HEK293 (cell line): Measurements from ENCODE around the gene ADAMTS4.

Experiments
- BCL11A ChIP-seq: fragments of 450-650 bp; formaldehyde crosslinking; IDR thresholded peaks from 2 replicates; pipeline ENCODE4 v1.5.1; 2016; ENCODE audit warnings: low read depth, missing biosample characterization, missing genetic modification characterization
- BCL11B ChIP-seq: fragments of 450-650 bp; formaldehyde crosslinking; IDR thresholded peaks from 2 replicates; pipeline ENCODE4 v1.5.1; 2016; ENCODE audit warnings: low read depth, missing biosample characterization, missing genetic modification characterization
- GLIS1 ChIP-seq: fragments of 450-650 bp; formaldehyde crosslinking; IDR thresholded peaks from 2 replicates; pipeline ENCODE4 v1.5.1; 2016; ENCODE audit warnings: missing biosample characterization, missing genetic modification characterization
- HOXC10 ChIP-seq: sonication (generic); formaldehyde crosslinking; IDR thresholded peaks from 2 replicates; pipeline ENCODE4 v1.8.1; 2023; ENCODE audit warnings: mild to moderate bottlenecking, missing genetic modification reagents
- KLF1 ChIP-seq: fragments of 450-650 bp; formaldehyde crosslinking; IDR thresholded peaks from 2 replicates; pipeline ENCODE4 v1.5.1; 2016; ENCODE audit warnings: missing biosample characterization, missing genetic modification characterization
- PRDM6 ChIP-seq: fragments of 450-650 bp; formaldehyde crosslinking; IDR thresholded peaks from 2 replicates; pipeline ENCODE4 v1.5.1; 2017; ENCODE audit warnings: missing biosample characterization, missing genetic modification characterization
- RBAK ChIP-seq: fragments of 450-650 bp; formaldehyde crosslinking; IDR thresholded peaks from 2 replicates; pipeline ENCODE4 v1.5.1; 2016; ENCODE audit warnings: missing biosample characterization, missing genetic modification characterization
- REPIN1 ChIP-seq: fragments of 450-650 bp; formaldehyde crosslinking; IDR thresholded peaks from 2 replicates; pipeline ENCODE4 v1.5.1; 2017; ENCODE audit warnings: missing biosample characterization, missing genetic modification characterization, low read depth
- SP7 ChIP-seq: fragments of 450-650 bp; formaldehyde crosslinking; IDR thresholded peaks from 2 replicates; pipeline ENCODE4 v1.5.1; 2016; ENCODE audit warnings: missing biosample characterization, missing genetic modification characterization
- TCF7L2 ChIP-seq: IDR thresholded peaks from 2 replicates; pipeline ENCODE4 v1.6.1; 2011; ENCODE audit warnings: low read depth, mild to moderate bottlenecking, inconsistent platforms, low read length, moderate library complexity, borderline replicate concordance
- WT1 ChIP-seq: fragments of 450-650 bp; formaldehyde crosslinking; IDR thresholded peaks from 2 replicates; pipeline ENCODE4 v1.5.1; 2016; ENCODE audit warnings: missing biosample characterization, missing genetic modification characterization
- ZBTB20 ChIP-seq: fragments of 450-650 bp; formaldehyde crosslinking; IDR thresholded peaks from 2 replicates; pipeline ENCODE4 v1.5.1; 2016; ENCODE audit warnings: missing biosample characterization, missing genetic modification characterization
- ZIC2 ChIP-seq: fragments of 450-650 bp; formaldehyde crosslinking; IDR thresholded peaks from 2 replicates; pipeline ENCODE4 v1.5.1; 2016; ENCODE audit warnings: missing biosample characterization, missing genetic modification characterization
- ZNF155 ChIP-seq: fragments of 450-650 bp; formaldehyde crosslinking; IDR thresholded peaks from 2 replicates; pipeline ENCODE4 v1.5.1; 2016; ENCODE audit warnings: missing biosample characterization, missing genetic modification characterization
- ZNF302 ChIP-seq: fragments of 450-650 bp; formaldehyde crosslinking; IDR thresholded peaks from 2 replicates; pipeline ENCODE4 v1.5.1; 2016; ENCODE audit warnings: missing biosample characterization, missing genetic modification characterization, low read depth
- ZNF354C ChIP-seq: fragments of 450-650 bp; formaldehyde crosslinking; IDR thresholded peaks from 2 replicates; pipeline ENCODE4 v1.5.1; 2016; ENCODE audit warnings: missing biosample characterization, missing genetic modification characterization, low read depth, borderline replicate concordance
- ZNF426 ChIP-seq: fragments of 450-650 bp; formaldehyde crosslinking; IDR thresholded peaks from 2 replicates; pipeline ENCODE4 v1.5.1; 2017; ENCODE audit warnings: missing biosample characterization, missing genetic modification characterization, mild to moderate bottlenecking, inconsistent platforms, moderate library complexity
- ZNF514 ChIP-seq: fragments of 450-650 bp; formaldehyde crosslinking; IDR thresholded peaks from 2 replicates; pipeline ENCODE4 v1.5.1; 2016; ENCODE audit warnings: missing biosample characterization, missing genetic modification characterization
- ZNF529 ChIP-seq: fragments of 450-650 bp; formaldehyde crosslinking; IDR thresholded peaks from 2 replicates; pipeline ENCODE4 v1.5.1; 2017; ENCODE audit warnings: missing genetic modification characterization, missing biosample characterization; ENCODE audit not compliant: insufficient replicate concordance
- ZNF530 ChIP-seq: fragments of 450-650 bp; formaldehyde crosslinking; IDR thresholded peaks from 2 replicates; pipeline ENCODE4 v1.5.1; 2016; ENCODE audit warnings: low read depth, missing biosample characterization, missing genetic modification characterization
- ZNF555 ChIP-seq: fragments of 450-650 bp; formaldehyde crosslinking; conservative IDR thresholded peaks from 2 replicates; pipeline ENCODE4 v1.5.1; 2017; ENCODE audit warnings: missing biosample characterization, mild to moderate bottlenecking, missing genetic modification characterization, inconsistent platforms
- ZNF701 ChIP-seq: fragments of 450-650 bp; formaldehyde crosslinking; IDR thresholded peaks from 2 replicates; pipeline ENCODE4 v1.5.1; 2016; ENCODE audit warnings: missing biosample characterization, missing genetic modification characterization
- ZNF76 ChIP-seq: fragments of 450-650 bp; formaldehyde crosslinking; IDR thresholded peaks from 2 replicates; pipeline ENCODE4; 2016; ENCODE audit warnings: low read depth, missing biosample characterization, missing genetic modification characterization, borderline replicate concordance
- ZNF791 ChIP-seq: fragments of 450-650 bp; formaldehyde crosslinking; IDR thresholded peaks from 2 replicates; pipeline ENCODE4 v1.5.1; 2016; ENCODE audit warnings: missing biosample characterization, missing genetic modification characterization
- ZSCAN5A ChIP-seq: fragments of 450-650 bp; formaldehyde crosslinking; IDR thresholded peaks from 2 replicates; pipeline ENCODE4 v1.5.1; 2016; ENCODE audit warnings: missing biosample characterization, missing genetic modification characterization
- TF ChIP-seq, protein P1 (sequence below): fragments of 450-650 bp; formaldehyde crosslinking; IDR thresholded peaks from 2 replicates; pipeline ENCODE4 v1.5.1; 2016; ENCODE audit warnings: missing biosample characterization, missing genetic modification characterization
- TF ChIP-seq, protein P2 (sequence below): fragments of 450-650 bp; formaldehyde crosslinking; IDR thresholded peaks from 2 replicates; pipeline ENCODE4 v1.5.1; 2016; ENCODE audit warnings: missing biosample characterization, missing genetic modification characterization
- TF ChIP-seq, protein P3 (sequence below): fragments of 450-650 bp; formaldehyde crosslinking; IDR thresholded peaks from 2 replicates; pipeline ENCODE4 v1.5.1; 2017; ENCODE audit warnings: missing biosample characterization, missing genetic modification characterization
- TF ChIP-seq, protein P4 (sequence below): fragments of 450-650 bp; formaldehyde crosslinking; IDR thresholded peaks from 2 replicates; pipeline ENCODE4 v1.5.1; 2016; ENCODE audit warnings: missing biosample characterization, missing genetic modification characterization

ADAMTS4 gene

GRCh38 chr1:161177112-161177935 lies 21.5 kb downstream of the ADAMTS4 start, which contains the start of gene B4GALT3 (continued):
- TF ChIP-seq ZNF514 (tag by site-specific recombination), result no peak
- TF ChIP-seq SP7 (tag by site-specific recombination), result peak; percentile 83
- no peak for TF ChIP-seq TCF7L2
- TF ChIP-seq, protein P1, sequence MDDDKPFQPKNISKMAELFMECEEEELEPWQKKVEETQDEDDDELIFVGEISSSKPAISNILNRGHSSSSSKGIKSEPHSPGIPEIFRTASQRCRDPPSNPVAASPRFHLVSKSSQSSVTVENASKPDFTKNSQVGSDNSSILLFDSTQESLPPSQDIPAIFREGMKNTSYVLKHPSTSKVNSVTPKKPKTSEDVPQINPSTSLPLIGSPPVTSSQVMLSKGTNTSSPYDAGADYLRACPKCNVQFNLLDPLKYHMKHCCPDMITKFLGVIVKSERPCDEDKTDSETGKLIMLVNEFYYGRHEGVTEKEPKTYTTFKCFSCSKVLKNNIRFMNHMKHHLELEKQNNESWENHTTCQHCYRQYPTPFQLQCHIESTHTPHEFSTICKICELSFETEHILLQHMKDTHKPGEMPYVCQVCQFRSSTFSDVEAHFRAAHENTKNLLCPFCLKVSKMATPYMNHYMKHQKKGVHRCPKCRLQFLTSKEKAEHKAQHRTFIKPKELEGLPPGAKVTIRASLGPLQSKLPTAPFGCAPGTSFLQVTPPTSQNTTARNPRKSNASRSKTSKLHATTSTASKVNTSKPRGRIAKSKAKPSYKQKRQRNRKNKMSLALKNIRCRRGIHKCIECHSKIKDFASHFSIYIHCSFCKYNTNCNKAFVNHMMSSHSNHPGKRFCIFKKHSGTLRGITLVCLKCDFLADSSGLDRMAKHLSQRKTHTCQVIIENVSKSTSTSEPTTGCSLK, result no peak
- no peak for TF ChIP-seq ZNF791 (tag by site-specific recombination)
- peak; percentile 80 for TF ChIP-seq ZIC2 (tag by site-specific recombination)
- no peak for TF ChIP-seq ZNF354C (tag by site-specific recombination)
- TF ChIP-seq ZNF530, result no peak
- TF ChIP-seq, protein P2, sequence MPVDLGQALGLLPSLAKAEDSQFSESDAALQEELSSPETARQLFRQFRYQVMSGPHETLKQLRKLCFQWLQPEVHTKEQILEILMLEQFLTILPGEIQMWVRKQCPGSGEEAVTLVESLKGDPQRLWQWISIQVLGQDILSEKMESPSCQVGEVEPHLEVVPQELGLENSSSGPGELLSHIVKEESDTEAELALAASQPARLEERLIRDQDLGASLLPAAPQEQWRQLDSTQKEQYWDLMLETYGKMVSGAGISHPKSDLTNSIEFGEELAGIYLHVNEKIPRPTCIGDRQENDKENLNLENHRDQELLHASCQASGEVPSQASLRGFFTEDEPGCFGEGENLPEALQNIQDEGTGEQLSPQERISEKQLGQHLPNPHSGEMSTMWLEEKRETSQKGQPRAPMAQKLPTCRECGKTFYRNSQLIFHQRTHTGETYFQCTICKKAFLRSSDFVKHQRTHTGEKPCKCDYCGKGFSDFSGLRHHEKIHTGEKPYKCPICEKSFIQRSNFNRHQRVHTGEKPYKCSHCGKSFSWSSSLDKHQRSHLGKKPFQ (tag by site-specific recombination), result no peak
- TF ChIP-seq ZNF701 (tag by site-specific recombination), result no peak
- no peak for TF ChIP-seq ZNF555 (tag by site-specific recombination)
- TF ChIP-seq ZSCAN5A, result no peak
- no peak for TF ChIP-seq ZNF155 (tag by site-specific recombination)
- TF ChIP-seq GLIS1, result peak; percentile 98
- TF ChIP-seq, protein P3, sequence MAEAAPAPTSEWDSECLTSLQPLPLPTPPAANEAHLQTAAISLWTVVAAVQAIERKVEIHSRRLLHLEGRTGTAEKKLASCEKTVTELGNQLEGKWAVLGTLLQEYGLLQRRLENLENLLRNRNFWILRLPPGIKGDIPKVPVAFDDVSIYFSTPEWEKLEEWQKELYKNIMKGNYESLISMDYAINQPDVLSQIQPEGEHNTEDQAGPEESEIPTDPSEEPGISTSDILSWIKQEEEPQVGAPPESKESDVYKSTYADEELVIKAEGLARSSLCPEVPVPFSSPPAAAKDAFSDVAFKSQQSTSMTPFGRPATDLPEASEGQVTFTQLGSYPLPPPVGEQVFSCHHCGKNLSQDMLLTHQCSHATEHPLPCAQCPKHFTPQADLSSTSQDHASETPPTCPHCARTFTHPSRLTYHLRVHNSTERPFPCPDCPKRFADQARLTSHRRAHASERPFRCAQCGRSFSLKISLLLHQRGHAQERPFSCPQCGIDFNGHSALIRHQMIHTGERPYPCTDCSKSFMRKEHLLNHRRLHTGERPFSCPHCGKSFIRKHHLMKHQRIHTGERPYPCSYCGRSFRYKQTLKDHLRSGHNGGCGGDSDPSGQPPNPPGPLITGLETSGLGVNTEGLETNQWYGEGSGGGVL, result no peak; the same call in 1 of the 2 replicates
- no peak for TF ChIP-seq REPIN1 (tag by site-specific recombination)
- no peak for TF ChIP-seq BCL11B (tag by site-specific recombination)
- no peak for TF ChIP-seq ZNF302
- TF ChIP-seq RBAK, result no peak
- TF ChIP-seq ZNF76, result peak; percentile 80; the same call in 1 of the 2 replicates
- no peak for TF ChIP-seq HOXC10 (CRISPR knock-in tag)
- peak; percentile 64; the same call in 1 of the 2 replicates for TF ChIP-seq ZBTB20 (tag by site-specific recombination)
- no peak for TF ChIP-seq ZNF426 (tag by site-specific recombination)
- no peak for TF ChIP-seq PRDM6 (tag by site-specific recombination)
- TF ChIP-seq BCL11A (tag by site-specific recombination), result peak; percentile 34; the same call in 1 of the 2 replicates
- TF ChIP-seq WT1 (tag by site-specific recombination), result peak; percentile 40; the same call in 1 of the 2 replicates
- TF ChIP-seq, protein P4, sequence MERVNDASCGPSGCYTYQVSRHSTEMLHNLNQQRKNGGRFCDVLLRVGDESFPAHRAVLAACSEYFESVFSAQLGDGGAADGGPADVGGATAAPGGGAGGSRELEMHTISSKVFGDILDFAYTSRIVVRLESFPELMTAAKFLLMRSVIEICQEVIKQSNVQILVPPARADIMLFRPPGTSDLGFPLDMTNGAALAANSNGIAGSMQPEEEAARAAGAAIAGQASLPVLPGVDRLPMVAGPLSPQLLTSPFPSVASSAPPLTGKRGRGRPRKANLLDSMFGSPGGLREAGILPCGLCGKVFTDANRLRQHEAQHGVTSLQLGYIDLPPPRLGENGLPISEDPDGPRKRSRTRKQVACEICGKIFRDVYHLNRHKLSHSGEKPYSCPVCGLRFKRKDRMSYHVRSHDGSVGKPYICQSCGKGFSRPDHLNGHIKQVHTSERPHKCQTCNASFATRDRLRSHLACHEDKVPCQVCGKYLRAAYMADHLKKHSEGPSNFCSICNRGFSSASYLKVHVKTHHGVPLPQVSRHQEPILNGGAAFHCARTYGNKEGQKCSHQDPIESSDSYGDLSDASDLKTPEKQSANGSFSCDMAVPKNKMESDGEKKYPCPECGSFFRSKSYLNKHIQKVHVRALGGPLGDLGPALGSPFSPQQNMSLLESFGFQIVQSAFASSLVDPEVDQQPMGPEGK (tag by site-specific recombination), result peak; percentile 93
- TF ChIP-seq ZNF529 (tag by site-specific recombination), result no peak
- peak; percentile 90 for TF ChIP-seq KLF1 (tag by site-specific recombination)
